ENCODE measurements around the gene STXBP1.
A peak's percentile ranks its signal among the peaks of the same experiment; 100 is the strongest.
"Not testable (repeated sequence)": the region's sequence is repeated elsewhere in the genome, so short reads cannot be mapped to it uniquely, and the experiment has no call there.

STXBP1 gene

DNA sequence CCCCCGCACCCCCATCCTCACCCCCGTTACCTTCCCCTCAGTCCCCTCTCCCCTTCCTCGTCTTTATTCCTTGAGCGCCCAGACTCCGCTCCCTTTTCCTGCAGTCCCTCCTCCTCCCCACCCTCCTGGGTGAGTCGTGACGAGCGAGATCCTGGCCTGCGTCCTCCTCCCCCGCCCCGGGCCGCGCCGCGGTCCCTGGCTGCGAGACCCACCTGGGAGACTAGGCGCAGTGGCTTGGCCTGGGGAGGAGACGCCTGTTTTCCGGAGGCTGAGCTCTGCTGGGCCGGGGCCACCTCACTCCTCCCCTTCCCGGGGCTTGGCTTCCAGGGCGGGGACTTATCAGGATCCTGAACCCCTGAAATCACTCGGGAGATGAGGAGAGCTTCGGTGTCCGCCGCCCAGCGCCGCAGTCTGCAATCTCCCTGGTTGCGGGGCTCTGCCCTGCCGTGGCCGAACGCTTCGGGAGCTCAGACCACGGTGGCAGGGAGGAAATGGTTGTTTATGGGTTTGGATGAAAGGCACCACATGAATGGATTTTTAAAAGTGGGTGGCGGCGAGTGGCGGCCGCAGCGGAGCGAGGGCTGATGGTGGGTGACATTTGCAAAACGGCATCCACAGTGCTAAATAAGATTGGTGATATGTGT is 984 bp downstream of the STXBP1 start:
- peak; percentile 57 for ATAC-seq (ENCODE audit: insufficient read depth, low read depth)
- Histone ChIP-seq H3K27me3 (ENCODE audit: insufficient read depth, low read length, poor library complexity) (peaks cover 35% of the 10 kb centered on the region), H3K79me2 (ENCODE audit: insufficient read depth, low read length) (no peaks in the 10 kb centered on the region), H3K36me3 (ENCODE audit: insufficient read depth, low read length) (no peaks in the 10 kb centered on the region), H2AFZ (ENCODE audit: low read depth, low read length) (peak overlapping the region; percentile 24; the same call in 1 of the 2 replicates), H3K9me3 (ENCODE audit: insufficient read depth, low read length, severe bottlenecking) (no peaks in the 10 kb centered on the region), H3K27ac (ENCODE audit: low read length) (no peak overlapping the region), H3K4me2 (ENCODE audit: insufficient read depth, low read length) (peak overlapping the region; percentile 96), H3K9ac (ENCODE audit: low read depth, low read length) (peak overlapping the region; percentile 72), H3K4me3 (ENCODE audit: low read depth in 1 of 2, low read length in 2 of 2) (peak overlapping the region; percentile 25 to 65; a peak in 3 of 4 replicates), H4K20me1 (ENCODE audit: insufficient read depth, low read length) (peaks cover 2% of the 10 kb centered on the region; the same call in 1 of the 2 replicates), H3K4me1 (ENCODE audit: insufficient read depth, low read length) (peaks cover 36% of the 10 kb centered on the region)
- peak; percentile 58 for DNase-seq
- peak; percentile 76 for TF ChIP-seq EZH2 (IDR thresholded peaks at IDR 0.05; ENCODE audit: borderline replicate concordance, low read depth, low read length, severe bottlenecking)
- TF ChIP-seq, protein P1, sequence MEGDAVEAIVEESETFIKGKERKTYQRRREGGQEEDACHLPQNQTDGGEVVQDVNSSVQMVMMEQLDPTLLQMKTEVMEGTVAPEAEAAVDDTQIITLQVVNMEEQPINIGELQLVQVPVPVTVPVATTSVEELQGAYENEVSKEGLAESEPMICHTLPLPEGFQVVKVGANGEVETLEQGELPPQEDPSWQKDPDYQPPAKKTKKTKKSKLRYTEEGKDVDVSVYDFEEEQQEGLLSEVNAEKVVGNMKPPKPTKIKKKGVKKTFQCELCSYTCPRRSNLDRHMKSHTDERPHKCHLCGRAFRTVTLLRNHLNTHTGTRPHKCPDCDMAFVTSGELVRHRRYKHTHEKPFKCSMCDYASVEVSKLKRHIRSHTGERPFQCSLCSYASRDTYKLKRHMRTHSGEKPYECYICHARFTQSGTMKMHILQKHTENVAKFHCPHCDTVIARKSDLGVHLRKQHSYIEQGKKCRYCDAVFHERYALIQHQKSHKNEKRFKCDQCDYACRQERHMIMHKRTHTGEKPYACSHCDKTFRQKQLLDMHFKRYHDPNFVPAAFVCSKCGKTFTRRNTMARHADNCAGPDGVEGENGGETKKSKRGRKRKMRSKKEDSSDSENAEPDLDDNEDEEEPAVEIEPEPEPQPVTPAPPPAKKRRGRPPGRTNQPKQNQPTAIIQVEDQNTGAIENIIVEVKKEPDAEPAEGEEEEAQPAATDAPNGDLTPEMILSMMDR (IDR thresholded peaks at IDR 0.05; ENCODE audit: borderline replicate concordance, extremely low read depth, low read length, poor library complexity, severe bottlenecking), result no peak

DNA sequence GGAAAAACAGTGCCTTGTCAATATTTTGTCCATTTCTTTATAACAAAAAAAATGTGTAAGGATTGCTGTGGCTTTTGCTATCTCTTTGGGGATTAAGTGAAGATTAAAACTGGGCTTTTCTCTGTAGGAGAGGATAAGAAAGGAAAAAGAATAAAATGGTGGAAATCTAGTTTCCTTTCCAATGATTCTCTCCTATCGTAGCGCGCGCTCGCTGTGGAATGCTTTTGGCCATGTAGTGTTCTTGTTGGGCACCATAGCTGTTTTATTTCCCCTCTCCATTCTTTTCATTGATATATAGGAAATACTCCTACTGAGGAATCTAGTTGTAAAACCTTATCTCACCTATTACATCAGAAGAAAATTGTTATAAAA is 1.5 kb downstream of the STXBP1 start:
- peak overlapping the region; percentile 96 for H3K4me2 ChIP-seq (ENCODE audit: insufficient read depth, low read length)
- peaks cover 31% of the 10 kb centered on the region for H3K4me1 ChIP-seq (ENCODE audit: insufficient read depth, low read length)
- no peaks in the 10 kb centered on the region for H4K20me1 ChIP-seq (ENCODE audit: insufficient read depth, low read length)
- H3K36me3 ChIP-seq (ENCODE audit: insufficient read depth, low read length), result no peaks in the 10 kb centered on the region
- H3K4me3 ChIP-seq (ENCODE audit: low read depth in 1 of 2, low read length in 2 of 2), result peak overlapping the region in 1 of 2 experiments; percentile 65; a peak in 2 of 4 replicates
- 0 out of 2 replicates have a peak overlapping the region, but pooled peaks have one; percentile 24 for H2AFZ ChIP-seq (ENCODE audit: low read depth, low read length)
- ATAC-seq (ENCODE audit: insufficient read depth, low read depth), result no peak
- peak overlapping the region; percentile 72; the same call in 1 of the 2 replicates for H3K9ac ChIP-seq (ENCODE audit: low read depth, low read length)
- no peak for TF ChIP-seq EZH2 (IDR thresholded peaks at IDR 0.05; ENCODE audit: borderline replicate concordance, low read depth, low read length, severe bottlenecking)
- TF ChIP-seq, protein P1 (IDR thresholded peaks at IDR 0.05; ENCODE audit: borderline replicate concordance, extremely low read depth, low read length, poor library complexity, severe bottlenecking), result no peak
- H3K79me2 ChIP-seq (ENCODE audit: insufficient read depth, low read length), result no peaks in the 10 kb centered on the region
- no peaks in the 10 kb centered on the region for H3K9me3 ChIP-seq (ENCODE audit: insufficient read depth, low read length, severe bottlenecking)
- DNase-seq, result no peak
- no peak overlapping the region for H3K27ac ChIP-seq (ENCODE audit: low read length)
- H3K27me3 ChIP-seq (ENCODE audit: insufficient read depth, low read length, poor library complexity), result peaks cover 30% of the 10 kb centered on the region

DNA sequence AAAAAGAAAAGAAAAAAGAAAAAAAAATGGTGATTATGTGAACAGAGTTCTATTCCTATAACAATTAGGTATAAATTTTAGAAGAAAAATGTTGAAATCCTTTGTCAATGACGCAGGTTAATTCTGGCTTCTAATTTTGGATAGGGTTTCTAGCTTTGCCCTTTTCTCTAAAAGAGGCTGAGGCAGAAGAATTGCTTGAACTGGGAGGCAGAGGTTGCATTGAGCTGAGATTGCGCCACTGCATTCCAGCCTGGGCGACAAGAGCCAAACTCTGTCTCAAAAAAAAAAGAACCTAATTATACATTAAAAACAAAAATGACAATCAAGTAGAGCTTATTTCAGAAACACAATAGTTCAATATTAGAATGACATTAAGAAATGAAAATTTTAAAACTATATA is 2.9 kb downstream of the STXBP1 start:
- H2AFZ ChIP-seq (ENCODE audit: low read depth, low read length), result no peak overlapping the region
- H3K4me2 ChIP-seq (ENCODE audit: insufficient read depth, low read length), result no peak overlapping the region
- H3K27ac ChIP-seq (ENCODE audit: low read length), result no peak overlapping the region
- H3K4me3 ChIP-seq (ENCODE audit: low read depth in 1 of 2, low read length in 2 of 2), result no peak overlapping the region
- peaks cover 20% of the 10 kb centered on the region for H3K4me1 ChIP-seq (ENCODE audit: insufficient read depth, low read length)
- no peaks in the 10 kb centered on the region for H3K36me3 ChIP-seq (ENCODE audit: insufficient read depth, low read length)
- H4K20me1 ChIP-seq (ENCODE audit: insufficient read depth, low read length), result no peaks in the 10 kb centered on the region
- no peak for DNase-seq
- H3K27me3 ChIP-seq (ENCODE audit: insufficient read depth, low read length, poor library complexity), result peaks cover 23% of the 10 kb centered on the region
- no peak overlapping the region for H3K9ac ChIP-seq (ENCODE audit: low read depth, low read length)
- H3K9me3 ChIP-seq (ENCODE audit: insufficient read depth, low read length, severe bottlenecking), result no peaks in the 10 kb centered on the region
- H3K79me2 ChIP-seq (ENCODE audit: insufficient read depth, low read length), result no peaks in the 10 kb centered on the region
- no peak for ATAC-seq (ENCODE audit: insufficient read depth, low read depth)
- no peak for TF ChIP-seq EZH2 (IDR thresholded peaks at IDR 0.05; ENCODE audit: borderline replicate concordance, low read depth, low read length, severe bottlenecking)
- TF ChIP-seq, protein P1 (IDR thresholded peaks at IDR 0.05; ENCODE audit: borderline replicate concordance, extremely low read depth, low read length, poor library complexity, severe bottlenecking), result no peak

DNA sequence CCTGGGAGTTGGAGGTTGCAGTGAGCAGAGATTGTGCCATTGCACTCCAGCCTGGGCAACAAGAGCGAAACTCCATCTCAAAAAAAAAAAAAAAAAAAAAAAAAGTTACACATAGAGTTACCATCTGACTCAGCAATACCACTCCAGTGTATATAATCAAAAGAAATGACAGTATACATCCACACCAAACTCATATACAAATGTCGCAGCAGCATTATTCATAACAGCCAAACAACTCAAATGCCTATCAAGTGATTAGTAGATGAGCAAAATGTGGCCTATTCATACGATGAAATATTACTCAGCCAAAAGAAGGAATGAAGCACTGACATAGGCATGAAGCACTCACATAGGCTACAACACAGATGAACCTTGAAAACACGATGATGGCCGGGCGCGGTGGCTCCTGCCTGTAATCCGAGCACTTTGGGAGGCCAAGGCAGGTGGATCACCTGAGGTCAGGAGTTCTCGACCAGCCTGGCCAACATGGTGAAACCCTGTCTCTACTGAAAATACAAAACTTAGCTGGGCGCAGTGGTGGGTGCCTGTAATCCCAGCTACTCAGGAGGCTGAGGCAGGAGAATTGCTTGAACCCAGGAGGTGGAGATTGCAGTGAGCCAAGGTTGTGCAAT is 9.4 kb downstream of the STXBP1 start:
- H4K20me1 ChIP-seq (ENCODE audit: insufficient read depth, low read length); H3K27me3 ChIP-seq (ENCODE audit: insufficient read depth, low read length, poor library complexity); H3K4me3 ChIP-seq (ENCODE audit: low read depth in 1 of 2, low read length in 2 of 2); H3K9ac ChIP-seq (ENCODE audit: low read depth, low read length); H3K4me1 ChIP-seq (ENCODE audit: insufficient read depth, low read length); H2AFZ ChIP-seq (ENCODE audit: low read depth, low read length); H3K9me3 ChIP-seq (ENCODE audit: insufficient read depth, low read length, severe bottlenecking); H3K27ac ChIP-seq (ENCODE audit: low read length); H3K4me2 ChIP-seq (ENCODE audit: insufficient read depth, low read length); DNase-seq; ATAC-seq (ENCODE audit: insufficient read depth, low read depth); H3K36me3 ChIP-seq (ENCODE audit: insufficient read depth, low read length); H3K79me2 ChIP-seq (ENCODE audit: insufficient read depth, low read length): not testable (repeated sequence)

Measured in DND-41 (cell line).